Activated CD4-positive, alpha-beta T cell treated with anti-CD3 and anti-CD28 coated beads, Interleukin-2, Interleukin-6, amounts not matched to agents 100 ng/mL and 50 ng/mL, durations not matched to agents 16 hours and 8 hours (primary cell): ENCODE results near the gene TAF13.
"Not testable (repeated sequence)": the region's sequence is repeated elsewhere in the genome, so short reads cannot be mapped to it uniquely, and the experiment has no call there.

Source experiments
- DNase-seq: peaks from one replicate; pipeline ENCODE4 v3.0.0-alpha.2; 2020

The TAF13 gene

DNA sequence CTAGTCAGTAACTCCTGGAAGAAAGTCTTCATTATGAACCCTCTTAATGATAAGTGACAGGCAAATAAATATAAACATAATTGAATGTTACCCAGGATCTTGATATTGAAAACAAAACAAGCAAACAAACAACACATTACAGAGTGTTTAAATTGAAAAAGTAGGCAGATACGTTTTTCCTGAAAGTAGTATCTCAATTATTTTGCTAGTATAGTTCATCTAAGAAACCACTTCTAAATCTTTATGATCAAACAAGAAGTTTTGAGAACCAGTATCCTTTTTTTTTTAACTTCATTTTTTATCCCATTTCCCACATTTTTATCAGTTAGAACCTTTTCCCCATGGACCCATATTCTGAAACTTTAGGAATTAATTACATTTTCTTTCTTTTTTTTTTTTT, 30.2 kb downstream of the TAF13 start:
- DNase-seq = no peak

- DNase-seq = peak; percentile 97
These were observed 34.0 kb downstream of the TAF13 start, which contains the start of gene WDR47 for GRCh38 chr1:109041621-109042468. WDR47 (minus strand) TSS chr1:109042102; CDS start chr1:109023512, 18,590 bp downstream.

DNA sequence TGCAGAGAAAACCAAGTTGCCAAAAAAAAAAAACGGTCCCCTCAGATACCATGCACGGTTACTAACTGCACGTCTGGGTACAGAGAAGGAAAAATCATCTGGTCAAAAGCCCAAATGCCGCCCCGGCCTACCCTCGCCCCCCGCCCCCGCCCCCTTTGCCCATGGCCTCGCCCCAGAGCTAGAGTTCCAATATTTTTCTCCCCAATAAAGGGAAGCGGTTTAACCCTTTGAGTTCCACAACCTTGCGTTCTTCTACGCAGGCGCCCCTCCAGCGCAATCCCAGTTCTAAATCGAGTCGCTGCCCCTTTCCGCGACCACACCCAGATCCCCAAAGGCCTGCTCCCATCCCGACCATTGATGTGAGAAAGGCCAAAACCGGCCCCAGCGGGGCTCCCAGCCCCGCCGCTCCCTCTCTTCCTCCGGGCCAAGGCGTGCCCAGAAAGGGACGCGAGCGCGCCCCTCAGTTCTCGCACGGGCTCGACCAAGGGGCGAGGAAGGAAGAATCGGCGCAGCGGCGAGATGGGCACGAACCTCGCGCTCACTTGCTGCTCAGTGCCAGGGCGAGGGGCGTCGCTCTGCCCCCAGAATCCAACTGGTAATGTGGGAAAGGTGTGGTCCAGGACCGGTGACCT, 34.7 kb downstream of the TAF13 start:
- peak; percentile 45 for DNase-seq

DNA sequence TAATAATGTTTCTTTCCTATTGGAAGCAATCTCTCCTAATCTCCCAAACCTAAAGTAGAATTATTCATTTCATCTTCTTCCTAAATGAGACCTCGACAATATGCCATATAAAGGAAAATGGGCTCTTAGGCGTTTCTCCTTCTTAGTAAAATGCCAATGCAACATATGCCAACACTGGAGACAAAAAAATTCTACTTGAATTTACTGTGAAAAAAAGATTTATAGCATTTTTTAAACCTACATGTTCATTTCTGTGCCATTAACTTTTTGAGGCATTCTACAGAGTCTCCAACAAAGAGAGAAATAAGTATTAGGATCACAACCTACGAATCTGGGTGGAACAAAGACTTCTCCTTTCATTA, 35.2 kb downstream of the TAF13 start:
- DNase-seq = no peak

GRCh38 chr1:109034382-109034781, 41.4 kb downstream of the TAF13 start:
- DNase-seq = no peak

- not testable (repeated sequence) for DNase-seq
These were observed 46.3 kb downstream of the TAF13 start for GRCh38 chr1:109029493-109029892.

DNA sequence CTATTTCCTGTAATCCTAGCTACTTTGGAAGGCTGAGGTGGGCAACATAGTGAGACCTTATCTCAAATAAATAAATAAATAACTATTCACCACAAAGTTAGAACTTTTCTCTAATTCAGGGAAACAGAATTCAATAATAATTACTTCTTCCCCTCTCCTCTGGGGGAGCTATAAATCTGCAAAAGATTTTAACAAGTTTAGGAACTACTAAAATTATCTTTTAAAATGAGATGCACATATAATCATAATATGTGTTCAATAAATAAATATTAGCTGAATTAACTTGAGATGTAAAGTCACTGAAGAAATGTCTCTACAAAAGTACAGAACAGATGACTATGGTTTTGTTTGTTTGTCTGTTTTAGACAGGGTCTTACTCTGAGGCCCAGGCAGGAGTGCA, 48.0 kb downstream of the TAF13 start:
- DNase-seq = no peak

DNA sequence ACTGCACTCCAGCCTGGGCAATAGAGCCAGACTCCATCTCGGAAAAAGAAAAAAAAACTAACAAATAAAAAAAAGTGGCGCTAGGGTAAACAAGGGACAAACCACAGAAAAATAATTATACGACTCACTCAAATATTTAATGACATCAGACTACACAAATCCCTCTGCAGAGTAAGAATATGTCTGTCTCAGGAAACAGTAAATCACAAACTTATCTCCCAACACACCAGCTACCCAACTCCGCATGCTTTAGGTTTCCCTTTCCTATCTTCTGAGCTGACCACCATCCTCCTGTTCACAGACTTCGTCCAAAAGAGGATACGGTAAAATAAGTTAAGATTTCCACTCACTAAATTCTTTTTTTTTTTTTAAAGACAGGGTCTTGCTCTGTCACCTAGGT, 50.1 kb downstream of the TAF13 start:
- no peak for DNase-seq

- no peak for DNase-seq
These were observed 51.2 kb downstream of the TAF13 start for GRCh38 chr1:109024646-109025045.

DNA sequence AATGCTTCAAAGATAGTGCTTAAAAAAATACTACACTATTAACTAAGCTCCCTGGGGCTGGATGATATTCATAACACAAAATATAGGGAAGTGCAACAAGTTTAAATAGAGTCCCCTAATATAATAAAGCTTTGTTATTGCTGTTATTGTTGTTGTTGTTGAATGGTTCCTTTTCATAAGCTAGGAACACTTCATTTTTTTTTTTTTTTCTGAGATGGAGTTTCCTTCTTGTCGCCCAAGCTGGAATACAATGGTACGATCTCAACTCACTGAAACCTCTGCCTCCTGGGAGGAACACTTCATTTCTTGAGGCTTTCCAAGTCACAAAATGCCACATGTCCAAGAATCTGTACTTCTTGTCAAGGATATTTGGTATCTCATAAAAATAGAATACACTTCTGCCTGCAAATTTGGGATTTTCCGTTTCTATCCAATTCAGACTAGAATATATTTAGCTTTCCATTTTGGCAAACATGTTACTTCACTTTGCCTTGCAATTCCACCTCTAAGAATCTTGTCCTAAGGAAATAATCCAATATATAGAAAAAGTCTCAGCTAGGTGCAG, 55.0 kb downstream of the TAF13 start:
- no peak for DNase-seq

- DNase-seq = not testable (repeated sequence)
These were observed 58.1 kb downstream of the TAF13 start for GRCh38 chr1:109017719-109018118.

- no peak for DNase-seq
These were observed 58.7 kb downstream of the TAF13 start for GRCh38 chr1:109017134-109017533.
